Bone marrow (tissue), 2 donors: ENCODE data around the gene XCR1.
A peak's percentile ranks its signal among the peaks of the same experiment; 100 is the strongest.
"Not testable (repeated sequence)": the region's sequence is repeated elsewhere in the genome, so short reads cannot be mapped to it uniquely, and the experiment has no call there.

ENCODE experiments used
- DNase-seq, 2 donors: peaks; one replicate each; lab custom pipeline; 2025; lab: John Stamatoyannopoulos, UW

XCR1 gene

GRCh38 chr3:46027021-46027705, at the start of gene XCR1:
Gene XCR1, minus strand, starts transcription at chr3:46027483. Its CDS starts 5,536 bp downstream, at chr3:46021947.
- DNase-seq: no peak

DNA sequence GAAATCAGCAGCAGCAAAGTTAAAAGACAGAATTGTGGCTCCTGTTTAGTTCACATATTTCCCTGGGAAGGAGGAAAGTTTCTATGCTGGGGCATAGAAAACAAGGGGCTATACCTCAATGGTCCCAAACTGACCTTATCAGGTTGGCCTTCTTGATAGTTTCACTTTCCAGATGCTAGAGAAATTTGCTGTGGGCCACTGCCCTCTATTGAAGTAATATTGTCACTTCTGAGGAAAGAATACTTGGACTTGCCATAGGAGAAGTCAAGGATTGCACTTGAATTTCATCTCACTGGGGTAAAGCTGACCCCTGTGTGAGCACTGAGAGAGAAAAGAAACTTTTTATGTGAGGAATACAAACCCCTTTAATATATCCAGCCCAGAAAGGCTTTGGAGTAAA, 49.3 kb upstream of the XCR1 start:
- DNase-seq: no peak

- DNase-seq: no peak
Measured at GRCh38 chr3:46075816-46076215, 48.5 kb upstream of the XCR1 start.

- DNase-seq: no peak
Measured at GRCh38 chr3:46071222-46071858, 44.1 kb upstream of the XCR1 start.

- peak in 1 of 2 donors; percentile 16 for DNase-seq
Measured at GRCh38 chr3:46070595-46071093, 43.4 kb upstream of the XCR1 start.

- DNase-seq: no peak
Measured at GRCh38 chr3:46068501-46068900, 41.2 kb upstream of the XCR1 start.

- no peak for DNase-seq
Measured at GRCh38 chr3:46067401-46067800, 40.1 kb upstream of the XCR1 start.

DNA sequence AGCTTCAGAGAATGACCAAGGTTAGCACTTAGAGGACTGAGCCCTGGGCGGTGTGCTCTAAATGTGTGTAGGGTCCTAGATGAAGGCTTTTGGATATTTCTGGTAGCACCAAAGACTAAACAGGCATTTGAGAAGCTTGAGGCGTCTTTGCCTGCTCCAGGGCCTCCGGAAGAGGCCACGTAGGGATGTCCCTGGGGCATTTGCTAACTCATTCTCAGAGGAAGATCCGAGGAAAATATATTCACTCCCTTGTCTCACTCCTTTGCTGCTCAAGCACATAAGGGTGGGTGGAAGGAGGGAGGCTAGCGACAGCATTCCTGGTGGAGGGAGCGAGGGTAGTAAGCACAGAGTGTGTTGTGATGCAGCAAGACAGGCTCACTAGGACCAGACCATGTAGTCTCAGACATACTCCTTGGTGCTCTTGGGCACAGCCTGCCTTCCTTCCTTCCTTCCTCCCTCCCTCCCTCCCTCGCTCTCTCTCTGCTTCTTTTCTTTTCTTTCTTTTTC, 38.5 kb upstream of the XCR1 start:
- no peak for DNase-seq

DNA sequence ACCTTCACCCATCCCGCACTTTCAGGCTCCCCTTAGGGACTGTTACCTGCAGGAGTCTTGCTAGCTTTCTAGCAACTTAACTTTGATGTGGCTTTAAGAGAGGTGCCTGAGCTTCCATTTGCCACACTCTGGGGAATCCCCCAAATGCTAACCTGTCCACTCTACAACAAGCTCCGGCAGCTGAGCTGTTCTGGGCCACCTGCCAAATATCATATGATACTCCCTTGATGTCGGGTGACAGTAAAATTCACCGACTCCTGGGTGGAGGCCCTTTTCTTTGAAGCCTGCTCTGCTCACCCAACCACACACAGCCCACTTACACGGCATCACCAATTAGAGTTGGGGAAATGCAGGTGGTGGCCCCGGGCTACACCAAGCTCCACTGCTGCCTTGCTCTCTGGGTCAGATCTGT, 38.0 kb upstream of the XCR1 start:
- no peak for DNase-seq

GRCh38 chr3:46062679-46063078, 35.4 kb upstream of the XCR1 start:
- no peak for DNase-seq

DNA sequence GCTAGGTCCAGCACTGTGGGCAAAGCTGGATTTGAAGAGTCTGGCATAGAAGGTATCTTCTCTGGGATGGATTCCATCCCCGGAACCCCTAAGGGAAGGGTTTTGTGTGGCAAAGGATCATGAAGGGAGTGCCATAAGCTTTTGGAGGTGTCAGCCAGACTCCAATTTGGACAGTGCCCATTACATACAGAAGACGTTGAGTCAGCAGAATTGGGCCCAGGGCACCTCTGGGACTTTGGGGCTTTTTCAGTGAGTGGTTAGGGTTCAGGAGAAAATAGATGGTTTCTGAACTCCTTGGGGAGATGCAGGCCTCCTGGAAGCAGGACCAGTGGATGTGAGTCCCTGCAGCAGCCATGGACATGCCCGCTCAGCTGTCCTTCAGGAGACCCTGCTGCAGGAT, 34.6 kb upstream of the XCR1 start:
- no peak for DNase-seq

- DNase-seq: no peak
Measured at GRCh38 chr3:46061108-46061720, 33.9 kb upstream of the XCR1 start.

DNA sequence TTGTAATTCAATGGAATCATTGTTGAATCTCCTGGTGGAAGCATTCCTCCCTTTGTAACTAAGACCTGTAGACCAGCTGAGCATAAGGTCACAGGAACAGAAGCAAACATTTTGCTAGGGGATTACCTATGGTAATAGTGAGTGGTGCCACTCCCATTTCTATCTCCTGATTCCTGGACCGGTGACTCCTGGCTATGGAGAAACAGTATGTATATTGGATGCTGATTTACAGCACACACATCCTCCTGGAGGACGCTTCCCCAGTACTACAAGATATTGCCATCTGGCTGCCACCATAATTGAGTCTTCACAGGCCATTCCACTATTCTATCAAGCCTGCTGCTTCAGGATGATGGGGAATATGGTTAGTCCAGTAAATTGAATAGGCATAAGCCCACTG, 33.3 kb upstream of the XCR1 start:
- no peak for DNase-seq

- no peak for DNase-seq
Measured at GRCh38 chr3:46059432-46059831, 32.1 kb upstream of the XCR1 start.

DNA sequence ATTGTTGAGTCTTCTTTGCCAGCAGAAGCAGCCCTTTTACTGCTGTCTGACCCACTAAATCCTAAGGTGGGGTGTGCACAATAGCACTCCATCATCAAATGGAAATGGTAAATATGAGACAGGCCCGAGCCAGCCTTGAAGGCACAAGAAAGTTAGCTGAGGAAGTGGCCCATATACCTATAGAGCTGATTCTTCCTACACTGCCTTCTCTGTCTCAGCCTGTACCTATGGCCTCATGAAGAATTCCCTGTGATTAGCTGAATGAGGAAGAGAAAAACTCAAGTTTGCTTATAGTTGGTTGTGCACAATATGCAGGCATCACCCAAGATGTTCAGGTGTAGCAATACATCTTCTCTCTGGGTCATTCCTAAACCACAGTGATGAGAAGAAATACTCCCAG, 31.7 kb upstream of the XCR1 start:
- DNase-seq: no peak

DNA sequence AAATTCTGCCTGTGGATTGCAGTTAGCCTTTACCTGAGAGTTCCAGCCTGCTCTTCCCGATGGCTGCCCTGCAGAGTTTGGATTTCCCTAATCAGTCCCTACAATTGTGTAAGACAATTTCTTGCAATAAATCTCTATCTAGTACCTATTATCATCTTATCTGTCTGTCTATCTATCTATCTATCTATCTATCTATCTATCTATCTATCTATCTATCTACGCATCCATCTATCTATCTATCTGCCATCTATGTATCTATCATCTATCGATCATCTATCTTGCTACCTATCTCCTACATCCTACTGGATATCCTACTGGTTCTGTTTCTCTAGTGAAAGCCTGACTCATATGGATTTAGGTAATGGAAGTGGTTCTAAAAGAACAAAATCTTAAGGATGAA, 30.4 kb upstream of the XCR1 start:
- DNase-seq: no peak

GRCh38 chr3:46056686-46057085, 29.4 kb upstream of the XCR1 start:
- no peak for DNase-seq

DNA sequence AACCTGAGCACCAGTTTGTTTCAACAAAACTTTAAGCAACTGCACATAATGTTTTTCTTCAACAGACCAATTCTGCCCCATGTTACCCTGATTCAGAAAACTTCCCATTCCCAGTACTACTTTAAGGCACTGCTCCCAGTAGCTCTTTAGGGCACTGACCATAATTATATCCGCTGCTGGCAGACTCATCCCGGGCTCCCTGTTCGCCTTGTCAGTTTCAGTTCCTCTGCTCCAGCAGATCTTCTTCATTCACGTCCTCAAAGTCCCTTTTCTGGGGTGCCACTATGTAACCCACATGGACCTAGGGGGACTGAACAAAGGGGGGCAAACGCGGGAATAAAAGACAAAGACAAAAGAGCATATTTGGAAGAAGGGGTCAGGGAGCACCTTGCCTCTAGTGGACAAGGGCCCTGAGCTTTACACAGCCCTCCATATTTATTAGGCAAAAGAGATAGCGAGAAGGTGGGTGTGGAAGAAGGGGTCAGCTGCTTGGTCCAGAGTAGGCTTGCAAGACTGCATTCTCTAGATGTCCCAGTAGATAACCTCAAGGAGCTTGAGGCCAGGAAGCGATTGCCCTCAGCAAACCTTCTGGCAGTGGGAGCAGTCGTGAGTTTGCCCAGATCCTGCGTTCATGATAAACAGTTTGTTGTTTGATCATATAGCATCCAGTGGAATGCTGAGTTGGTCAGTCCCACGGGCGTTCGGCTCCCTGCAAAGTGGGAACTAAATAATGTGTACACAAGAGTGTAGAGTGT, 26.7 kb upstream of the XCR1 start:
- not testable (repeated sequence) for DNase-seq

DNA sequence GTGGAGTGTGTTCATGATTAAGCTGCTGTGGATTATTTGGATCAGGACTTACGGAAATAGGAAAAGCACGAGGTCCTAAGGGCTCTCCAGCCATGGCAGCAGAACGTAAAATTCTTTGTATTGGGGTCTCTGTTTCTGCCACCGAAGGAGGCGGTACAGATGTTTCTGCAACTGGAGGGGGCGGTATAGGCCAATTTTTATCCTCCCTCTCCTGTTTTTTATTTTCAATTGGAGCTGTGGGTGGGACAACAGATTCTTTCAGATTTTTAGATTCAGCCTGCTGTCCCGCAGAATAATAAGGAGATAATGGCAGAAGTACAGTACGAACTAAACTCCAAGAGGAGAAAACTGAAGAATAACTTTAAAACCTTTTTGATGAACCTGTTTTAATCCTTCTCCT, 26.0 kb upstream of the XCR1 start:
- not testable (repeated sequence) for DNase-seq

DNA sequence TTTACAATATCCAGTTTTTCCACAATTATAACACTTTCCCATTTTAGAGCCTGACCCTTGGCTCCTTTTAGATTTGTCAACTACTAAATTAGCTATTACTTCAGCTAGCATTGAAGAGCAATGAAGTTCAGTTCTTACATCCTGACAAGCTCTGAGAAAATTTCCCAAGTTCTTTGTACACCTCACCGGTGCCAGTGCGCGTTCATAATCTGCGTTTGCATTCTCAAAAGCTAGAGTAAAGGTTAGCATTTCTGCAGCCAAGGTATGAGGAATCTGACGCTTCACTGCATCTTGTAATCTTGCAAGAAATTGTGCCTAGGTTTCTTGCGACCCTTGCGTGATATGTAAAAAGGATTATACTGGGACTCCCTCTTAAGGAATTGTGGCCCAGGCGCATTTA, 25.2 kb upstream of the XCR1 start:
- DNase-seq: no peak

DNA sequence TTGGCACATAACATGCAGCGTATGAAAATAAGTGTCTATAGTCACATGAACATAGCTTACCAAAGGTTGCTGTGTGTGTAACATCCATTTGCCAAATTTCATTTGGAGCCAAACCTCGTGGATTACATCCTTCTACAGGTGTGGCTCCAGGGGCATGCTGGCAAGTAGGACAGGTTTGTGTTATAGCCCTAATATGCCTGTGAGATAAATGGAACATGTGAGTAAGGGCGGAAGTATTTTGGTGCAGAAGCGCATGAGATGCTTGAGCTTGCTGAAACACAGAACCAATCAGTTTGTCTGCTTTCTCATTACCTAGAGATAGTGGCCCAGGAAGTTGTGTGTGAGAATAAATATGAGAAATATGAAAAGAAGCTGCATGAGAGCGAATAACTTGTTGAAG, 21.8 kb upstream of the XCR1 start:
- no peak for DNase-seq

GRCh38 chr3:46046231-46046630, 18.9 kb upstream of the XCR1 start:
- peak in 1 of 2 donors; percentile 19 for DNase-seq
